ENCODE results near the gene MCC.
A peak's percentile ranks its signal among the peaks of the same experiment; 100 is the strongest.

MCC gene

DNA sequence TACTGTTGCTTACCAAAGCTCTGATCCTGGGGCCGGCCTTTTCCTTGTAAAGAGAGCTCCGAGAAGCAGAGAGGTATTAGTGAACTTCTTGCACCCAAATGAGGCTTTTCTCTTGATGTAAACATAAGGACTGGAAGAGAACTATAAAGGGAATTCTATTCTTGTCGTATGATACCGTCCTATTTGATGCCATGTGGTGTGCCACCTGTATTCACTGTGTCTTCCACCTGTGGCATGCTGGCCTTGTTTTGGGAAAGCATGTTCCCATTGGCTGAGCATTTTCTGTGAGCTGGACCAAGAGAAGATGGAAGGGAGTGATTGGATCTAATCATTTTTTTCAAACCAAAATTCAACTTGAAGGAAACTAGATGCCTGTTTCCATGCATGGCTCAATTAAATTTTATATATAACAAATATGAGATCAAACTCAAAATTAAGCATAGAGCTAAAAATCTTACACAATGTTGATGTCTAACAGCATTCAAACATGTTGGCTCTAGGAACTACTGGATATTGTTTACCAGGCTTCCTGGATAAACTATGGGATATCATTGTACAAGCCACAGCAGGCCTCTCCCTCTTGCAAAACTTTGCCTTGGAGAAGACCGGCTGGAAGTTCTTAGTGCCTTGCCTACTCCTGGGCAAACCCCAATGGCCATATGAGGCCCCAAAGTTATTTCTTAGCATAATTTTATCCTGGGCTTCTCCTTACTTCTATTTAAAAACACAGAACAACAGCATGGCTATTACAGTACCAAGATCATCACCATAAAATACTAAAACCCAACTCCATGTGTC, 168.8 kb downstream of the MCC start:
- no peak for DNase-seq (ENCODE audit: low spot score)

DNA sequence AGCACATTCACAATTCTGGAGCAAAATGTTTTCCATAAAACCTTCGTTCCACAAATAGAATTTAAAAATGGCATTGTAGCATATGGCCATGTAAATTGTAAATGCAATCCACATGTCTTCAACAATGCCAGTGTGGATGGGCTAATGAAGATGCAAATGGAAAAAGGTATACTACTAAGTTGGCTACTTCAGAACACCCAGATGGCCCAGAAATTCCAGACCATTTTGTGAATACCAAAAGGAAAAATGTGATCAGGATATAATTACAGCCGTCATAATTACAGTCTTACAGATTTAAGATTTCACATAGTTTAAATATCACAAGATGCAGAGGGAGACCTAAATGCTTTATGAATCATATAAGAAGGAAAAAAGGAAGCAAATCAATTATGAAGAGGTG, 170.6 kb downstream of the MCC start:
- DNase-seq (ENCODE audit: low spot score) = no peak

DNA sequence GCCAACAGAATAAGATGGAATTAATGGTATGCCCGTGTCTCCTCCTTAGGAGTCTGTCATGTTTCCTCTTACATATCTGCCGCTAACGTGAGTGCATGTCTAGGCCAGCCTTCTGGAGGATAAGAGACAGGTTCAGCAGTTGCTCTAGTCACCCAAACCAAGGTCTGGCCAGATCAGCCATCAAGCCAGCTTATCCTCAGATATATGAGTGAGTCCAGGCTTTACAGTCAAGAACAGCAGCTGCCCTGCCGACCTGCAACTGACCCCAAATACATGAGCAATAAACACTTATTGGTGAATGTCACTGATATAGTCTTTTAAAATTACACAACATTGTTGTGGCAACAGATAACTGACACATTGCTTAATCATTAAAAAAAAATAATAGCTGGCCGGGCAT, 177.0 kb downstream of the MCC start:
- DNase-seq (ENCODE audit: low spot score) = no peak

DNA sequence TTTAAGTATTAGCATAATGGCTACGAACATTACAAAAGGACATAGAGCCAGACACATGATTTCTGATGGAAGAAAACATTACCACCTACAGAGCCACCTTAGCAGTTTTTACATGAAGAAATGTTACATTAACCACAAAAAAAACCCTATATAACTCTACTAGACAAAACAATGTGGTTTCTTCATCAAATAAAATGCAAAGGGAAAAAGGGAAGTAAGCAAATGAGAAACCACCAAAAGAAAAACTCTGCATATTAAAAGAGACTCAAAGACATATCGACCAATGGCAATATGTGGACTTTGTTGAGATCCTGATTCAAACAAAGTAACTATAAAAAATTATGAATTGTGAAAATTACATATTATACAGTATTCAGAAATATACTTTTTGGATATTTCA, 186.1 kb downstream of the MCC start:
- no peak for DNase-seq (ENCODE audit: low spot score)

- no peak for DNase-seq (ENCODE audit: low spot score)
These were observed 188.7 kb downstream of the MCC start for GRCh38 chr5:113299591-113299990.

- DNase-seq (ENCODE audit: low spot score) = no peak
These were observed 191.6 kb downstream of the MCC start for GRCh38 chr5:113296676-113297075.

GRCh38 chr5:113295111-113295539, 193.1 kb downstream of the MCC start:
- DNase-seq (ENCODE audit: low spot score) = no peak

DNA sequence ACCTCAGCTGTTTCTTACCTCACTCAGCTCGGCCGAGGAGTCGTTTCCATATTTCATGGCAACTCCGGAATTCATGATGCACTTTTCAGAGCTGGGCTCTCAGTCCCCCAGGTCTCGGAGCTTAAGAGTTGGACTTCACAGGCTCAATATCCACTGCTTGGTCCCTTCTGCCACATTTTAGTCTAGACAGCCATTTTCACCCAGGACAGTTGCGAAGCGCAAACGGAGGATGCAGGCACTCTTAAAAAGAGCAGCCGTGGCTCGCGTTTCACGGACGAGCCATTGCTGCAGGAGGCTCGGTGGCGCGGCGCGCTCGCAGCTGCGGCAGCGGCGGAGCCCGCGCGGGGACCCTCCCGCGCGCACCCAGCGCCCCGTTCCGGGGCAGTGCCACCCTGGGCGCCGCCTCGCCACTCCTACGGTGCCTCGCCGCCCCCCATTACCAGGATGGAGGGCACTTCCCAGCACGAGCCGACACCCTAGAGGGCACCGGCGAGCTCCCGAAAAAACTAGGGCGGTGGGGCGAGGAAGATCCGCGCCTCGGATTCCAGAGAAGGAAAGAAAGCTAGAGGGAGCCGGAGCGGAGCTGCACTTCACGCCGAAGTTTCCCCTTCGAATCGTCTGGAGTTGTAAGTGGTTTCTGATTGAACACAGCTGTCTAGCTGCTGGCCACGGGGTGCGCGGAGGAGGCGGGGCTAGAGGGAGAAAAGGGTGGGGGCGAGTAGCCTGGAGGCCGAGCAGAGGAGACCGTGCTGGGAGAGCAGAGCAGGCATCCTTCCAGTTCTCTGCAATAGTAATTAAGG, 193.7 kb downstream of the MCC start:
- peak; percentile 31 for DNase-seq (ENCODE audit: low spot score)

DNA sequence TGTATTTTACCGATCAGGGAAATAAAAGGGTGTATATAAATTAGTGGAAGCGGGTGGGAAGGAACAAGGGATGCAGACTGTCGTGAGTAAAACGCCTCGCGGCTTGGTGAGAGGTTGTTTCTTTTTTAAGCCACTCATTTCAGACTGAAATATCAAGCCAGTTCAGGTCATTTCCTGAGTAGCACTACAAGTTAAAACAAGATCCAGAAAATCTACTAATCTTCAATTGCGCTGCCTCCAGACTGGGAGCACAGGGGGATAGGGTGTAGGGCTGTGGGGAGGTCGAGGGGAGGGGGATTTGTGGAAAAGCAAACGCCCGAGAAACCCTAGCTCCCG, 194.3 kb downstream of the MCC start:
- DNase-seq (ENCODE audit: low spot score) = peak; percentile 5

DNA sequence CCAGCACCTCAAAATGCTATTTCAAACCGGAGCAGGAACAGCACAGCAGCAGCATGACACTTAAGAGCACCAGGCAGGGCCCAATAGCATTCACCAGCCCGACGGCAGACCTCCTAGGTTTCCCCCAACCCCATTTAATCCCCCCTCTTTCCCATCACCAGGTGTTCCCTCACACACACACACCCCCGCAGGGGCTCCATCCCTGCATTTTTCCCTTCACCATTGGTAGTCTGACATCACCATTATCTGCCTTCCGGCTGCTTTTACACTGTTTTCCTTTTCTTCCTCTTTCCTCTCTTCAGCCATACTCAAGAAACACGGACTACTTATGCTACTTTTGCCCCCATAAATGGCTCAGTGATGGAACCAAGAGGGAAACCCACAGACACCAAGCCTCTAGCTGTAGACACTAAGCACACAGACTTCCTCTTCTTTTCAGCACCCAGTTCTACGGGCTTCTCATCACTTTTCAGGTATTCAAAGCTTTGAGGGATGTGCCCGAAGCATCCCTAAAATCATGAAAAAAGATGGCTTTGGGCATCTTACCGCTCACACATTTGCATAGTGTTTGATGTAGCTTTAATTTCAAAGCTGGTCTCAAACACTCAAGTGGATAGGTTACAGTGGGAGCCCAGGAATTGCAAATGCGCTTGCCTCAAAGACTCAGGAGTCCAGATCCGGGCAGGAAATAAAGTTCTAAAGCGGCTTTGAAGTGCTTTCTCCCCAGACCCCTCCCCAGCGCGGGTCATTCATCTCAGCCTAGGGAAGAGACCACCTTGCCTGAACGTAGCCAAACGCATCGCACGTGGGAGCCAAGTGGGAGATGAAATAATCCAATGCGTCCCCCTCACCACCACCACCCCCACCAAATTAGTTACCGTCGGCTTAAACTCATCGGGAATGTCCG, 194.9 kb downstream of the MCC start:
- DNase-seq (ENCODE audit: low spot score) = no peak

GRCh38 chr5:113292462-113292861, 195.8 kb downstream of the MCC start:
- DNase-seq (ENCODE audit: low spot score) = no peak

- no peak for DNase-seq (ENCODE audit: low spot score)
These were observed 204.7 kb downstream of the MCC start for GRCh38 chr5:113283558-113283957.

DNA sequence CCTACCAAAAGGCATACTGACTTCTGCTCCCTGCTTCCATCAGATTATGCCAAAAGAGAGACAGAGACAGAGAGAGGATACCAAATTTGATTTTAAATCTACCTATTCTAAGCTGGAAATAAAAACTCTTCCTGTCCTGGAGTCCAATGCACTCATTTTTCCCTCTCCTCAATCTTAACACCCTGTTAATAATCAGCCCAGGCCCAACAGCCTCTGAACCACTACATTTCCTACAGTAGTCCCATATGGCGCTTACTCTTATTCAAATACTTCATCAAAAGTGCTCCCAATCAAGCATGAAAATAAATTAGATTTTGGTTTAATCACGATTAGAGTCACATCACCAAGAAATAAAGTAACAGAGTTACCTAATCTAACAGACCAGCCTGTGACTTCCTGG, 205.8 kb downstream of the MCC start:
- DNase-seq (ENCODE audit: low spot score) = no peak

- DNase-seq (ENCODE audit: low spot score) = no peak
These were observed 207.1 kb downstream of the MCC start for GRCh38 chr5:113281194-113281593.

DNA sequence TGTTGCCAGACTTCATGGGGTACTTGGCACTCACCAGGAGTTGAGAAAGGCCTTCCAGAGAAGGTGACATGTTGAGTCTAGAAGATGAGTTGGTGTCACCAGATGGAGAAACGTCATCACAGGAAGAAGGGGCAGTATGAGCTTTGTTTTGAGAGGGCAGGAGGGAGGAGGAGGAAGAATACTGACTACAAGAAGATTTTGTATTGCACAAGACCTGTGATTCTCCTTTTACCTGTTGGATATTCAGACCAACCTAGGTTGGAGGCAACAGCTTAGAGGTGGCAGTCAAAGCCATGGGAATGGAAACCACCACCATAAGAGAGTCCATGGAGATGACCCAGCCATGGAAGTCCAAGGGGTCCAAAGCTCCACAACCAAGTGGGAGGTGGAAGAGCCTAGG, 207.7 kb downstream of the MCC start:
- no peak for DNase-seq (ENCODE audit: low spot score)

DNA sequence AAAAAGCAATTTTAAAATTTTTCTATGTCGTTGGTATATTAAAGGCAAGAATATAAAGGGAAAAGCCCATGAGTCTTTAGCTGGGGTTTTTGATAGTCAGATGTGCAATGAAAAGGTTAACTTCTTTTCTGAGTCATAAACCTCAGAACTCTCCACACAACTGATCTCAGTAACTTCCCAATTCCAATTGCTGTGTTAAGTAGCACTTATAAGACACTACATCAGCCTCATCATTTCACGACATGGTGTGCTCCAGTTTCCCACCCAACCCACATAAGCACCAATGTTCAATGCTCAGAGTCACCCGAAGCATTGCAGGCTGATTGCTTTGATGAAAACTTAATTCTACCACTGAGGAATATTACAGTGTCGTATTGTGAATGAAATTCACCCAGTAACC, 209.3 kb downstream of the MCC start:
- DNase-seq (ENCODE audit: low spot score) = no peak

DNA sequence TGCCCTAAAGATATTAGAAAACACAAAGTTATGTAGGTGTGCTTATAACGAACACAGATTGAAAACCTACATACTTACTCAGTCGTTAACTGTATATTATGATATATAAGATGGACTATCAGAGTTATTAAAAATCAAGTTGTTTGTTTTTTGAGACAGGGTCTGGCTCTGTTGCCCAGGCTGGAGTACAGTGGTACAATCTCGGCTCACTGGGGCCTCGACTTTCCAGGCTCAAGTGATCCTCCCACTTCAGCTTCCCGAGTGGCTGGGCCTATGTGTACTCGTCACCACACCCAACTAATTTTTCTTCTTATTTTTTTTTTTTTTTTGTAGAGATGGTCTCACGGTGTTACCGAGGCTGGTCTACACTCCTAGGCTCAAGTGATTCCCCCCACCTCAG, 211.8 kb downstream of the MCC start:
- DNase-seq (ENCODE audit: low spot score) = no peak

GRCh38 chr5:113276001-113276400, 212.3 kb downstream of the MCC start:
- no peak for DNase-seq (ENCODE audit: low spot score)

DNA sequence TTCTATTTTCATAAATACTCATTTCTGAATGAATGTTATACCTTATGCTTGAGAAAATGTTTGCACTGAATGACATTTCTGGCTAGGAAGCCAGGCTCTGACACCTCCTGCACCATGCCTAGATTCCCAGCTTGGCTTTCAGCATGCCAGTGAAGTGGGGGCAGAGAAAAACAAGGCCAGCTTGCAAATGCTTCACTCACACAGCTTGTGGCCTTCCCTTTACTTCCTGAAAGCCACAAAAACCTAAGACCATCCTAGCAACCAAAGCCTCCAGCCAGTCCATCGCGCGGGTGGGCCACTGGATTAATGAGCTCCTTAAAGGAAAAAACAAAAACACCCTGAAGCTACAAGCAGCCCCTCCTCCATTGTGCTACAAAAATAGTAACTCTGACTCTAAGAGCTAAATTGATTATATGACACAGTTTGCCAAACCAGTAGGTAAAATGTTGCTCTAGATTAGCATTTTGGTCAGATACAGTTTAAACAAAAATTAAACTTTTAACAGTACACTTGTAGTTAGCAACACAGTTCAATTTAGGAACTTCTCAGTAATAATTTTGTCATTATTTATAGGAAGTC, 213.3 kb downstream of the MCC start:
- peak; percentile 75 for DNase-seq (ENCODE audit: low spot score)

GRCh38 chr5:113273948-113274347, 214.3 kb downstream of the MCC start:
- no peak for DNase-seq (ENCODE audit: low spot score)

DNA sequence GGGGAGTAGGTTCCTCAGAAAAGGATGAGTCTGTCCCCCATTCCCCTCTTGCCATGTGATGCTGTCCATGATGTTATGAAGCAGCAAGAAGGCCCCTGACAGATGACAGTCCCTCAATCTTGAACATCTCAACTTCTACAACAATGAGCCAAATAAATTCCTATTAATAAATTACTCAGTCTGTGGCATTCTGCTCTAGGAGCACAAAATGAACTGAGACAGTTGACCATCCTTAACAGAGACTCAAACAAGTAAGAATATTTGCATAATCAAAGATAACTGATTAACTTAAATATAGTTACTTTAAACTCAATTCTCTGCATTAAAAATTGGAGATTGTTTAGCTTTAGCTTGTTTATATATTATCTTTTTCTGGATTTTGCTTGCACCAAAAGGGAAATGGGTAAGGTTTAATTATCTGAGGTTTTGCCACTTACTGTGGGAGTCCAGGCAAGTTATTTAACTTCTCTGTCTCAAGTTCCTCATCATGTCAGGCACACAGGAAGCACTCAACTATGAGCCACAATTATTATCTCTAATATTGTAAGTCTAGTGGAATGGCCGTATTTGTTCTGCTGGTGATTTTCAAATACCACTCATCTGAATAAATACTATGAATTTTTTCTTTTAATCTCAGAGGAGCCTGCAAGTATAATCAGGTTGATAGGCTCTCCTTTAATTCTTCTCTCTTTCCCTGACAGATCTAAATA, 216.4 kb downstream of the MCC start:
- no peak for DNase-seq (ENCODE audit: low spot score)

DNA sequence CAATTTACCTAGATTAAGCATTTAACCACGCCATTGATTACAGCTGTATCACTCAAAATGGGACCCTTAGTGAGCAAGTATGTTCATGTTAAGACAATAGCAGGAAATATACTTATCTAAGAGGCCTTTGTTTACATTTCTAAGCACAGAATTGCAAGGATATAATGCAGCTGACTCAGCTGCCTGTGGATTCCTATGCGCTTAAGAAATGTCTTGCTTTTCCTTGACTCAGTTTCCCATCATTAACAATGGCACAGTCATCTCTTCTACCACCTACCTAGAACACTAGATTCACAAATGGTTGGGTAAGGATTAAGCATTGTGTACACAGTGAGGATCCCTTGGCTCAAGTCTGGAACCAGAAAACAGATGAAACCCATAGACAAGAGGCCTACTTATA, 217.2 kb downstream of the MCC start:
- DNase-seq (ENCODE audit: low spot score) = no peak

All from cerebellar cortex (tissue), 1 donor.